Ascending aorta (tissue), 2 donors: ENCODE measurements around the gene COL28A1. TPM values are rescaled to one million over a fixed set of nuclear protein-coding genes. Genes with fewer than 3 reads are reported as not detected.
A peak's percentile ranks its signal among the peaks of the same experiment; 100 is the strongest.

Source experiments
- DNase-seq, 2 donors: peaks; one replicate each; pipeline ENCODE4 v3.0.0-alpha.2; 2019; ENCODE audit warnings: low spot score in 2 of 2
- H3K27ac ChIP-seq, 2 donors: fragments of 200-600 bp; sonication (generic); one replicate each; pipeline ENCODE4 v1.5.1; 2016 to 2017; ENCODE audit warnings: mild to moderate bottlenecking in 1 of 2
- H3K27me3 ChIP-seq: fragments of 200-600 bp; sonication (generic); one replicate; pipeline ENCODE4 v1.5.1; 2017
- H3K36me3 ChIP-seq, 2 donors: fragments of 200-600 bp; sonication (generic); one replicate each; pipeline ENCODE4 v1.5.1; 2016
- H3K4me1 ChIP-seq, 2 donors: fragments of 200-600 bp; sonication (generic); one replicate each; pipeline ENCODE4 v1.5.1; 2016 to 2017; ENCODE audit warnings: mild to moderate bottlenecking in 1 of 2
- H3K4me3 ChIP-seq, 2 donors: fragments of 200-600 bp; sonication (generic); one replicate each; pipeline ENCODE4 v1.5.1; 2016 to 2017; ENCODE audit warnings: mild to moderate bottlenecking in 1 of 2
- H3K9me3 ChIP-seq, 2 donors: fragments of 200-600 bp; sonication (generic); one replicate each; pipeline ENCODE4 v1.5.1; 2016
- CTCF ChIP-seq, 3 experiments: fragments of 200-600 bp in 2 of 3; fragments of 450-650 bp in 1 of 3; sonication (generic) in 2 of 3; IDR thresholded peaks; one replicate each; pipeline ENCODE4 v1.5.1; 2016 to 2019; ENCODE audit warnings: antibody characterized with exemption in 3 of 3, mild to moderate bottlenecking in 1 of 3, moderate library complexity in 1 of 3
- intact Hi-C: fragments of 100-400 bp; cut with DNase I; formaldehyde crosslinking; loops from one replicate; pipeline ENCODE4 v1.15.1; 2023
- total RNA-seq: library from RNA; depleted of rRNA; stranded (reverse); fragments of >200 nt; gene quantifications from one replicate; pipeline ENCODE4 v1.1.0, GENCODE V29; 2016

The COL28A1 gene
- total RNA-seq, 1 donor from 2014 or later: 0.11 TPM

DNA sequence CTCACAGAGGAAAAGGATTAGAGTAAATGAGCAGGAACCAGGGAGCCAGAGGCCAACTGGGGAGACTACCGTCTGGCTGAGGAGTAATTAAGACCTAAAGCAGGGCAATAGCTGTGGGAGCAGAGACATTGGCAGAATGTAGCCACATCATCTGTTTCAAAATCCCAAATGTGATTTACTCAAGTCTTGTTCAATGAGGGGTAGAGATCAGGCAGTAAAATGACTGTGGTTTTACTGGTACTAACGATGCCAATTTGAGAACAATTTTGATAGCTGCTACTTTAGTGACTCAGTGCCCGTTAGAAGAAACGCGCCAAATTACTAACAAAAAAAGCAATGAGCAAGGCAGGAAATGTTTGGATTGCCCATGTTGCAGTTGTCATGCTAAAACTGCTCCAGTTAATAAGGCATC lies 18.4 kb upstream of the COL28A1 start:
- Histone ChIP-seq H3K27ac (peak overlapping the region; percentile 15 to 16), H3K4me1 (no peaks in the 10 kb centered on the region), H3K4me3 (no peak overlapping the region), H3K9me3 (no peaks in the 10 kb centered on the region), H3K36me3 (no peaks in the 10 kb centered on the region), H3K27me3 (no peaks in the 10 kb centered on the region)
- no peak for TF ChIP-seq CTCF (IDR thresholded peaks at IDR 0.05)
- DNase-seq: no peak
- intact Hi-C loops: no loop called here

- intact Hi-C loops: no loop called here
- Histone ChIP-seq H3K9me3 (no peaks in the 10 kb centered on the region), H3K27me3 (no peaks in the 10 kb centered on the region), H3K36me3 (no peaks in the 10 kb centered on the region), H3K27ac (peak overlapping the region; percentile 15 to 16), H3K4me1 (no peaks in the 10 kb centered on the region), H3K4me3 (no peak overlapping the region)
- no peak for TF ChIP-seq CTCF (IDR thresholded peaks at IDR 0.05)
- no peak for DNase-seq
Observed at GRCh38 chr7:7553386-7553785, 17.7 kb upstream of the COL28A1 start.

GRCh38 chr7:7552199-7552598 lies 16.5 kb upstream of the COL28A1 start:
- DNase-seq: no peak
- no peak for TF ChIP-seq CTCF (IDR thresholded peaks at IDR 0.05)
- H3K9me3 ChIP-seq: no peaks in the 10 kb centered on the region
- no peak overlapping the region for H3K27ac ChIP-seq
- H3K4me1 ChIP-seq: no peaks in the 10 kb centered on the region
- no peak overlapping the region for H3K4me3 ChIP-seq
- H3K27me3 ChIP-seq: no peaks in the 10 kb centered on the region
- intact Hi-C loops: no loop called here
- H3K36me3 ChIP-seq: no peaks in the 10 kb centered on the region

DNA sequence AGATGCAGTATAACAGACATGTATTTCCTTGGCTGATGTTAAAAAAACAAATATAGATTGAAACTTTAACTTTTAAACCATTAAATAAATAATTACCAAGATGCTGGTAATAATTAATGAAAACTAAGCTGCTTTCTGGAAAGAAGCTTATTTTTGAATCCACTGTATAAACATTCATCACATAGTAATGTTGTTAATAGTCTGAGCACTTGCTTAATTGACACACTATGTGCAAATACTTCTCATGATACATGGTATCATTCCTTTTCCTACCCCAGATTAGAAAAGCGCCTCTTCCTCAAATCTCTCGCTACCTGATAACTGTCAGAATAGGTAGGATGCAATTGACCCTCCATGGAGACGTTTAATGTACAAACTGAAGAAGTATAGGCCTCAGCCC lies 15.0 kb upstream of the COL28A1 start:
- Histone ChIP-seq H3K27me3 (no peaks in the 10 kb centered on the region), H3K4me3 (no peak overlapping the region), H3K4me1 (no peaks in the 10 kb centered on the region), H3K9me3 (no peaks in the 10 kb centered on the region), H3K27ac (no peak overlapping the region), H3K36me3 (no peaks in the 10 kb centered on the region)
- TF ChIP-seq CTCF (IDR thresholded peaks at IDR 0.05): no peak
- intact Hi-C loops: no loop called here
- DNase-seq: no peak

DNA sequence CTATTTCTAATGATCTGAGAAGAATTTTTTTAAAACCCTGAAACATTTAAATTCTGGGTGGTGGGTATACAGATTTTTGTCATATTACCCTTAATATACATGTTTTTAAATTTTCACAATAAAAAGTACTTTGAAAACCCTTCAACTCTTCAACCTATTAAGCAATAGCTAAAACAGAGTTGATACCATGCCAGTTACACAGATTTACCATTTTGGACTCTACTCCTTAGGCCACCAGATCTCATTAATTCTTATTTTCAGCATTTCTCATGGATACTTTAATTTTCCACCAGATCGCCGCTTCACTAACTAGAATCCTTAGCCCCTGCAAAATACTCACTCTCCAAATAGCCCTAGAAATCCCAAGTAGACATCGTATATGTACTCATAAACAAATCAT lies 12.7 kb upstream of the COL28A1 start:
- Histone ChIP-seq H3K27me3 (no peaks in the 10 kb centered on the region), H3K27ac (no peak overlapping the region), H3K36me3 (no peaks in the 10 kb centered on the region), H3K4me1 (no peaks in the 10 kb centered on the region), H3K9me3 (no peaks in the 10 kb centered on the region), H3K4me3 (no peak overlapping the region)
- DNase-seq: no peak
- intact Hi-C loops: no loop called here
- TF ChIP-seq CTCF (IDR thresholded peaks at IDR 0.05): no peak

- Histone ChIP-seq H3K4me1 (no peaks in the 10 kb centered on the region), H3K36me3 (no peaks in the 10 kb centered on the region), H3K9me3 (no peaks in the 10 kb centered on the region), H3K4me3 (no peak overlapping the region), H3K27me3 (no peaks in the 10 kb centered on the region), H3K27ac (no peak overlapping the region)
- intact Hi-C loops: no loop called here
- TF ChIP-seq CTCF (IDR thresholded peaks at IDR 0.05): no peak
- DNase-seq: no peak
Observed at GRCh38 chr7:7542251-7542835, 6.7 kb upstream of the COL28A1 start.
